NB4 (cell line): ENCODE results near the gene GATAD2B.

Source experiments
- TF ChIP-seq, protein P1 (sequence below): IDR thresholded peaks from one replicate; pipeline ENCODE4 v1.5.1; 2012; ENCODE audit warnings: low read depth, low read length
- TF ChIP-seq, protein P2 (sequence below): IDR thresholded peaks from 2 replicates; pipeline ENCODE4 v1.6.1; 2011; ENCODE audit warnings: low read depth, low read length

DNA sequence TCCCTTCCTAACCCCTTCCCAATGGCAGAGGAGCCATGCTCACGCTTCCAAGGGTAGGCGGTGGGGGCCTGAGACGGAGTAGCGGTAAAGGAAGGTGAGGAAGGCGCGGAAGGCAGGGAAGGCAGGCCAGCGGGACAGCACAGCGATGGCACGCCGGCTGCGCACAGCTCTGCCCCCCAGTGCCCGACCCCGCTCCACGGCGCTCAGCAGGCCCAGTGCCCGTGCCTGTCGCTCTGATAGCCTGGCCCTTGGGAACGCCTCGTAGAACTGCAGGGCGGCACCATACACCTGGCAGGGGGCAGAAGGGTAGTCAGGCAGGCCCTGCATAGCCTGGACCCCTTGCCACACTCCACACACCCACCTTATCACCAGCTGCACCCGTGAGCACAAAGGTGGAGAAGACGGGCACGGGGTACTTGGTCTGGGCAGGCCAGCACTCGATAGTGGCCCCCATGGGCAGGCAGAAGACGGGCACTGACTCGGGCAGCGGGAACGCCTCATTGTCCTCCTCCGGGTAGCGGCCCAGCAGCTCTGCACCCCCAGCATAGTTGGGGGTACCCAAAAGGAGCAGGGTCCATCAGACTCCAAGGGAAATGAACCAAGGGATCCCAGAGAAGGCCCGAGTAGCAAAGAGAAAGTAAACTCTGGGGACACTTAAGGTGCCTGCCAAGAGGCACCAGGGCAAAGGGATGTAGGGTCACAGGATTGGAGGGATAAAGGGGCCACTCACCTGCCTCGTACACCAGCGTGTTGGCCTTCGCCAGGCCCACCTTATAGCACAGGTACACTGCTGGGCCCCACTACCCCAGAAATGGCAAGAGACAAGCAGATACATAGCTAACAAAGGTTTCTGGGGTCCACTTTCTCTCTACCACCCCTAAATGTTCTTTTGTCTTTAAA, 19.3 kb upstream of the GATAD2B start:
- TF ChIP-seq, protein P1, sequence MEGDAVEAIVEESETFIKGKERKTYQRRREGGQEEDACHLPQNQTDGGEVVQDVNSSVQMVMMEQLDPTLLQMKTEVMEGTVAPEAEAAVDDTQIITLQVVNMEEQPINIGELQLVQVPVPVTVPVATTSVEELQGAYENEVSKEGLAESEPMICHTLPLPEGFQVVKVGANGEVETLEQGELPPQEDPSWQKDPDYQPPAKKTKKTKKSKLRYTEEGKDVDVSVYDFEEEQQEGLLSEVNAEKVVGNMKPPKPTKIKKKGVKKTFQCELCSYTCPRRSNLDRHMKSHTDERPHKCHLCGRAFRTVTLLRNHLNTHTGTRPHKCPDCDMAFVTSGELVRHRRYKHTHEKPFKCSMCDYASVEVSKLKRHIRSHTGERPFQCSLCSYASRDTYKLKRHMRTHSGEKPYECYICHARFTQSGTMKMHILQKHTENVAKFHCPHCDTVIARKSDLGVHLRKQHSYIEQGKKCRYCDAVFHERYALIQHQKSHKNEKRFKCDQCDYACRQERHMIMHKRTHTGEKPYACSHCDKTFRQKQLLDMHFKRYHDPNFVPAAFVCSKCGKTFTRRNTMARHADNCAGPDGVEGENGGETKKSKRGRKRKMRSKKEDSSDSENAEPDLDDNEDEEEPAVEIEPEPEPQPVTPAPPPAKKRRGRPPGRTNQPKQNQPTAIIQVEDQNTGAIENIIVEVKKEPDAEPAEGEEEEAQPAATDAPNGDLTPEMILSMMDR = no peak
- TF ChIP-seq, protein P2, sequence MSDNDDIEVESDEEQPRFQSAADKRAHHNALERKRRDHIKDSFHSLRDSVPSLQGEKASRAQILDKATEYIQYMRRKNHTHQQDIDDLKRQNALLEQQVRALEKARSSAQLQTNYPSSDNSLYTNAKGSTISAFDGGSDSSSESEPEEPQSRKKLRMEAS = no peak
